H1 (cell line): Measurements from ENCODE around the gene SND1. TPM values are rescaled to one million over a fixed set of nuclear protein-coding genes. Genes with fewer than 3 reads are reported as not detected.

Source experiments
- CTCF ChIA-PET: fragments of 300-600 bp; sonication (Branson Sonifier 250); formaldehyde crosslinking; loops from one replicate; lab custom pipeline; 2021; ENCODE audit not compliant: partially characterized antibody; lab: Charles Lee
- POLR2A ChIA-PET: fragments of 300-600 bp; sonication (Branson Sonifier 250); formaldehyde crosslinking; loops from one replicate; lab custom pipeline; 2021; ENCODE audit warnings: inconsistent platforms; ENCODE audit not compliant: partially characterized antibody; lab: Charles Lee
- DNase-seq, 2 experiments: peaks; one replicate each; pipeline versions ENCODE4 v3.0.0 to v3.0.0-alpha.2; 2010 to 2022; ENCODE audit warnings: low spot score in 2 of 2, low read depth in 1 of 2, mixed read lengths in 1 of 2
- FAIRE-seq: peaks from 2 replicates; lab custom pipeline; 2011; peaks lifted over from hg19 to GRCh38; lab: Jason Lieb, UNC
- H2AFZ ChIP-seq: 2 replicates; pipeline ENCODE4 v1.8.1; 2012; ENCODE audit warnings: low read length, inconsistent platforms
- H2AK5ac ChIP-seq: 2 replicates; pipeline ENCODE4 v1.6.1; 2013; ENCODE audit warnings: low read depth, low read length
- H2BK120ac ChIP-seq: replicated peaks from 2 replicates; pipeline ENCODE3; 2013; ENCODE audit warnings: low read depth, low read length, inconsistent platforms
- H2BK12ac ChIP-seq: 2 replicates; pipeline ENCODE4 v1.6.1; 2013; ENCODE audit warnings: low read depth, low read length
- H2BK15ac ChIP-seq: 2 replicates; pipeline ENCODE4 v1.6.1; 2013; ENCODE audit warnings: low read length
- H2BK20ac ChIP-seq: 2 replicates; pipeline ENCODE4 v1.6.1; 2013; ENCODE audit warnings: low read length
- H2BK5ac ChIP-seq: 2 replicates; pipeline ENCODE4 v1.6.1; 2013; ENCODE audit warnings: low read depth, low read length
- H3K14ac ChIP-seq: 2 replicates; pipeline ENCODE4 v1.6.1; 2013; ENCODE audit warnings: inconsistent platforms; ENCODE audit not compliant: insufficient read length
- H3K18ac ChIP-seq: 2 replicates; pipeline ENCODE4 v1.6.1; 2013; ENCODE audit warnings: low read length; ENCODE audit errors: extremely low read depth
- H3K23ac ChIP-seq: 2 replicates; pipeline ENCODE4 v1.6.1; 2013; ENCODE audit warnings: inconsistent platforms; ENCODE audit not compliant: insufficient read length
- H3K23me2 ChIP-seq: 2 replicates; pipeline ENCODE4 v1.6.1; 2013; ENCODE audit warnings: low read depth, low read length
- H3K27ac ChIP-seq: 2 replicates; pipeline ENCODE4 v1.6.1; 2011; ENCODE audit warnings: low read depth, low read length, inconsistent platforms
- H3K27me3 ChIP-seq, 4 experiments: replicated peaks in 1 of 4; 1 replicate in 1 of 4; 2 replicates in 3 of 4; pipeline versions ENCODE4 v1.6.1 to v1.8.1; 2011 to 2013; ENCODE audit warnings: low read length in 3 of 4, mild to moderate bottlenecking in 3 of 4, inconsistent platforms in 2 of 4, mixed read lengths in 2 of 4, moderate library complexity in 1 of 4; ENCODE audit not compliant: control insufficient read depth in 3 of 4, insufficient read depth in 3 of 4; ENCODE audit errors: extremely low read depth in 1 of 4
- H3K36me3 ChIP-seq, 4 experiments: 2 replicates each; pipeline versions ENCODE4 v1.6.1 to v1.8.1; 2011 to 2013; ENCODE audit warnings: mild to moderate bottlenecking in 4 of 4, low read length in 3 of 4, moderate library complexity in 2 of 4, control low read depth in 1 of 4, inconsistent platforms in 1 of 4; ENCODE audit not compliant: insufficient read depth in 4 of 4, control insufficient read depth in 2 of 4
- H3K4ac ChIP-seq: replicated peaks from 2 replicates; pipeline ENCODE3; 2013; ENCODE audit warnings: low read length, low read depth, mixed read lengths, inconsistent platforms; ENCODE audit not compliant: insufficient read length
- H3K4me1 ChIP-seq, 4 experiments: replicated peaks in 1 of 4; 1 replicate in 1 of 4; 2 replicates in 3 of 4; pipeline versions ENCODE4 v1.6.1 to v1.8.1; 2011 to 2013; ENCODE audit warnings: low read length in 3 of 4, inconsistent platforms in 2 of 4, mixed read lengths in 1 of 4; ENCODE audit not compliant: insufficient read depth in 4 of 4, control insufficient read depth in 3 of 4
- H3K4me2 ChIP-seq, 2 experiments: 2 replicates each; pipeline versions ENCODE4 v1.6.1 to v1.8.1; 2011 to 2013; ENCODE audit warnings: low read depth in 2 of 2, low read length in 2 of 2, control low read depth in 1 of 2, inconsistent platforms in 1 of 2, mild to moderate bottlenecking in 1 of 2; ENCODE audit not compliant: insufficient read depth in 1 of 2
- H3K4me3 ChIP-seq, 4 experiments: fragments of 200-600, 300-600 bp in 1 of 4; sonication (generic), shearing (Covaris generic), sonication (Bioruptor Twin) in 1 of 4; 2 replicates each; pipeline versions ENCODE4 v1.5.1 to v1.8.1; 2011 to 2016; ENCODE audit warnings: low read length in 4 of 4, low read depth in 3 of 4, control low read depth in 2 of 4, inconsistent platforms in 2 of 4, mild to moderate bottlenecking in 2 of 4, mixed read lengths in 1 of 4, moderate library complexity in 1 of 4; ENCODE audit not compliant: insufficient read depth in 2 of 4; ENCODE audit errors: extremely low read depth in 1 of 4
- H3K56ac ChIP-seq: replicated peaks from 2 replicates; pipeline ENCODE3; 2013; ENCODE audit warnings: low read depth, mild to moderate bottlenecking, mixed read lengths, low read length, inconsistent platforms; ENCODE audit not compliant: insufficient read length
- H3K79me1 ChIP-seq: 2 replicates; pipeline ENCODE4 v1.6.1; 2013; ENCODE audit warnings: low read depth, low read length, control low read depth
- H3K79me2 ChIP-seq, 2 experiments: 2 replicates each; pipeline versions ENCODE4 v1.6.1 to v1.8.1; 2012 to 2013; ENCODE audit warnings: low read length in 2 of 2, mild to moderate bottlenecking in 2 of 2, inconsistent platforms in 1 of 2; ENCODE audit not compliant: insufficient read depth in 2 of 2, control insufficient read depth in 1 of 2
- H3K9ac ChIP-seq, 4 experiments: replicated peaks in 1 of 4; 1 replicate in 1 of 4; 2 replicates in 3 of 4; pipeline versions ENCODE4 v1.6.1 to v1.8.1; 2011 to 2013; ENCODE audit warnings: low read depth in 3 of 4, low read length in 3 of 4, control low read depth in 2 of 4, mild to moderate bottlenecking in 2 of 4, moderate library complexity in 2 of 4, inconsistent platforms in 1 of 4; ENCODE audit errors: extremely low read depth in 1 of 4
- H3K9me3 ChIP-seq, 2 experiments: 2 replicates each; pipeline versions ENCODE4 v1.6.1 to v1.8.1; 2012 to 2013; ENCODE audit warnings: mild to moderate bottlenecking in 2 of 2, moderate library complexity in 2 of 2, control low read depth in 1 of 2, inconsistent platforms in 1 of 2, low read depth in 1 of 2, low read length in 1 of 2, mixed read lengths in 1 of 2; ENCODE audit not compliant: insufficient read depth in 2 of 2
- H4K20me1 ChIP-seq, 2 experiments: replicated peaks in 1 of 2; 2 replicates each; pipeline versions ENCODE3 to v1.8.1; 2011 to 2013; ENCODE audit warnings: inconsistent platforms in 2 of 2, low read length in 2 of 2, mild to moderate bottlenecking in 1 of 2; ENCODE audit not compliant: insufficient read depth in 2 of 2, control insufficient read depth in 1 of 2
- H4K5ac ChIP-seq: 2 replicates; pipeline ENCODE4 v1.6.1; 2013; ENCODE audit warnings: low read length, low read depth, mixed read lengths, inconsistent platforms; ENCODE audit not compliant: insufficient read length
- H4K8ac ChIP-seq: 2 replicates; pipeline ENCODE4 v1.8.0; 2013; ENCODE audit warnings: mild to moderate bottlenecking, moderate library complexity, low read length, inconsistent platforms; ENCODE audit not compliant: insufficient read depth; ENCODE audit errors: extremely low read depth
- H4K91ac ChIP-seq: replicated peaks from 2 replicates; pipeline ENCODE3; 2013; ENCODE audit warnings: low read length, mixed read lengths, inconsistent platforms; ENCODE audit not compliant: insufficient read length
- ASH2L ChIP-seq: fragments of 200-600, 300-600 bp; sonication (generic); IDR thresholded peaks from one replicate; pipeline ENCODE4 v1.7.1; 2017; ENCODE audit warnings: low read length
- CREB1 ChIP-seq: IDR thresholded peaks from 2 replicates; pipeline ENCODE4 v1.6.1; 2012; ENCODE audit warnings: inconsistent platforms
- EZH2 ChIP-seq: fragments of 200-600 bp; sonication (generic); IDR thresholded peaks from 2 replicates; pipeline ENCODE4 v1.7.1; 2012; ENCODE audit warnings: low read depth, mild to moderate bottlenecking, moderate library complexity, low read length, inconsistent platforms; ENCODE audit not compliant: severe bottlenecking
- GABPA ChIP-seq: IDR thresholded peaks from 2 replicates; pipeline ENCODE4 v1.6.1; 2011; ENCODE audit warnings: mild to moderate bottlenecking, low read length, moderate library complexity, borderline replicate concordance; ENCODE audit not compliant: insufficient read depth
- GTF2F1 ChIP-seq: IDR thresholded peaks from 2 replicates; pipeline ENCODE4 v1.6.1; 2012; ENCODE audit warnings: low read depth, low read length, improper control_type of control experiment, borderline replicate concordance
- HDAC2 ChIP-seq, 2 experiments: fragments of 300-600 bp in 1 of 2; sonication (generic) in 1 of 2; IDR thresholded peaks; 2 replicates each; pipeline ENCODE4 v1.6.1; 2011 to 2012; ENCODE audit warnings: low read depth in 2 of 2, low read length in 2 of 2, mild to moderate bottlenecking in 2 of 2, moderate library complexity in 2 of 2, borderline replicate concordance in 1 of 2, inconsistent platforms in 1 of 2
- TEAD4 ChIP-seq: IDR thresholded peaks from 2 replicates; pipeline ENCODE4 v1.6.1; 2012; ENCODE audit warnings: low read depth, low read length, inconsistent platforms, mixed read lengths
- WGBS, 2 experiments: shearing (Covaris generic) in 1 of 2; methylation state at CpG; one replicate each; pipeline versions ENCODE4 v1.1.6 to v1.1.7; 2013 to 2015; ENCODE audit warnings: low lambda C conversion rate in 2 of 2, mixed read lengths in 2 of 2, inconsistent platforms in 1 of 2, low coverage in 1 of 2, missing lambda C conversion rate in 1 of 2; ENCODE audit not compliant: insufficient replicate concordance in 2 of 2, insufficient coverage in 1 of 2, insufficient read length in 1 of 2; ENCODE audit errors: extremely low coverage in 1 of 2, missing lambda C conversion rate in 1 of 2; 5-methylcytosine and 5-hydroxymethylcytosine counted together
- polyA plus RNA-seq, 7 experiments: library from polyadenylated mRNA; depleted of rRNA in 3 of 7; stranded (reverse) in 5 of 7; unstranded in 2 of 7; fragments of >200 nt in 5 of 7; fragments of 200-250 nt in 2 of 7; gene quantifications; 1 replicate in 5 of 7; 2 replicates in 1 of 7; 4 replicates in 1 of 7; pipeline versions ENCODE4 v1.2.1 to v1.2.3, GENCODE V29; 2011 to 2013; ENCODE audit warnings: missing spikeins in 2 of 7, mixed read lengths in 2 of 7
- total RNA-seq: library from RNA; stranded (reverse); fragmentation: NEBNext Ultra II Directional; extraction: Animal tissue kit (Norgen Biotek cat#: 25700); gene quantifications from 2 replicates; pipeline ENCODE4 v1.2.1, GENCODE V29; 2021

SND1 gene
- total and polyA plus RNA-seq, 2 of the 8 experiments (the other 6 are each of a cell fraction or from before 2014, with no cell fraction given): 122 to 290 TPM

DNA sequence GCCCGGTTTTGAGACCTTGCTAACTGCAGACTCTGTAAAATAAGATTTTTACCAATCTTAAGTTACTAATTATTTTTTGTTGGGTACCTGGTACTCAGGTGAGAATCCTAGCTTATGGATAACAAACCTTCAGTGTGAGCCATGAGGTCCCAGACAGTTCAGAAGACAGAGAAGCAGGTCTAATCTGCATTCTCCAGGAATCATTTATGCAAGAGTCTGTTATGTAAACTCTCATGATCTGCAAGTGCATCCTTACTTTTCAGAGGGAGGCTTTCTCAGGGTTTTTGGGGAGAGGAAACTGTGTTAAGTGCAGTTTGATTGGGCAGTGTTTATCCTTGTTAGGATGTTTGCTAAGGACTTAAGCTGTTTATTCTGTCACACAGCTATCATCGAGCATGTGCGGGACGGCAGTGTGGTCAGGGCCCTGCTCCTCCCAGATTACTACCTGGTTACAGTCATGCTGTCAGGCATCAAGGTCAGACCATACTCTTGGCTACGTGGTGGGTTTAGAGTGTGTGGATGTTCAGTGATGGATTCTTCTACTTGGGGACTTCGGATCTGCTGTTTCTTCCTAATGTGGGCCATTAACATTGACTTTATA lies 50.2 kb downstream of the SND1 start:
- Histone ChIP-seq H4K8ac (no peak overlapping the region), H3K56ac (no peak overlapping the region), H4K20me1 (peaks cover 7 to 12% of the 10 kb centered on the region in 2 experiments), H3K79me1 (peaks cover 4% of the 10 kb centered on the region), H3K23me2 (no peaks in the 10 kb centered on the region), H3K36me3 (peaks cover 9 to 87% (median 55%) of the 10 kb centered on the region in 4 experiments), H3K27ac (no peak overlapping the region), H3K18ac (no peak overlapping the region), H2BK15ac (no peak overlapping the region), H2AFZ (no peak overlapping the region), H3K4ac (no peak overlapping the region), H2BK5ac (no peak overlapping the region), H4K91ac (no peak overlapping the region), H2BK120ac (no peak overlapping the region), H3K4me1 (no peaks in the 10 kb centered on the region), H3K27me3 (no peaks in the 10 kb centered on the region), H2BK12ac (no peak overlapping the region), H3K9ac (no peak overlapping the region), H4K5ac (no peak overlapping the region), H3K9me3 (no peaks in the 10 kb centered on the region), H2BK20ac (no peak overlapping the region), H3K79me2 (peaks cover 0 to 26% of the 10 kb centered on the region in 2 experiments; a peak in 2 of 4 replicates), H3K23ac (no peak overlapping the region), H2AK5ac (no peak overlapping the region), H3K4me3 (no peak overlapping the region), H3K14ac (no peak overlapping the region), H3K4me2 (no peak overlapping the region)
- ChIA-PET CTCF (no interaction called here), POLR2A (no interaction called here)
- DNase-seq (no peak), FAIRE-seq (no peak)
- TF ChIP-seq EZH2 (no peak), HDAC2 (IDR thresholded peaks at IDR 0.05; ENCODE audit: borderline replicate concordance in 1 of 2, low read depth in 2 of 2, low read length in 2 of 2) (no peak), GTF2F1 (no peak), CREB1 (no peak), ASH2L (no peak), TEAD4 (no peak), GABPA (no peak)
- WGBS, 2 experiments: 90% methylated on average over 6 of the region's 6 CpGs; no CpG with 5 or more reads in 1 of the 2 experiments
